ENCODE data around the gene BRCC3.

DNA sequence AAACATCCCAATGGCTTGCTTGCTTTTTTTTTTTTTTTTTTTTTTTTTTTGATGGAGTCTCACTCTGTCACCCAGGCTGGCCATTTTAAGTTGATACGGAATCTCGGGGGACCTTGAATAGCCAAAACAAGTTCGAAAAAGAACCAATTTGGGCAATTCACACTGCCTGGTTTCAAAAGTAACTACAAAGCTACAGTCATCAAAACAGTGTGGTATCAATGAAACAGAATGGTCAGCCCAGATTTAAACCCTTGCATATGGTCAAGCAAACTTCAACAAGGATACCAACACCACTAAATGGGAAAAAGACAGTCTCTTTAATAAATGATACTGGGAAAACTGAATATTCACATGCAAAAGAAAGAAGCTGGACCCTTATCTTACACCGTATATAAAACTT lies 41.8 kb downstream of the BRCC3 start:
- TF ChIP-seq, protein P1, sequence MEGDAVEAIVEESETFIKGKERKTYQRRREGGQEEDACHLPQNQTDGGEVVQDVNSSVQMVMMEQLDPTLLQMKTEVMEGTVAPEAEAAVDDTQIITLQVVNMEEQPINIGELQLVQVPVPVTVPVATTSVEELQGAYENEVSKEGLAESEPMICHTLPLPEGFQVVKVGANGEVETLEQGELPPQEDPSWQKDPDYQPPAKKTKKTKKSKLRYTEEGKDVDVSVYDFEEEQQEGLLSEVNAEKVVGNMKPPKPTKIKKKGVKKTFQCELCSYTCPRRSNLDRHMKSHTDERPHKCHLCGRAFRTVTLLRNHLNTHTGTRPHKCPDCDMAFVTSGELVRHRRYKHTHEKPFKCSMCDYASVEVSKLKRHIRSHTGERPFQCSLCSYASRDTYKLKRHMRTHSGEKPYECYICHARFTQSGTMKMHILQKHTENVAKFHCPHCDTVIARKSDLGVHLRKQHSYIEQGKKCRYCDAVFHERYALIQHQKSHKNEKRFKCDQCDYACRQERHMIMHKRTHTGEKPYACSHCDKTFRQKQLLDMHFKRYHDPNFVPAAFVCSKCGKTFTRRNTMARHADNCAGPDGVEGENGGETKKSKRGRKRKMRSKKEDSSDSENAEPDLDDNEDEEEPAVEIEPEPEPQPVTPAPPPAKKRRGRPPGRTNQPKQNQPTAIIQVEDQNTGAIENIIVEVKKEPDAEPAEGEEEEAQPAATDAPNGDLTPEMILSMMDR (IDR thresholded peaks at IDR 0.05), result no peak
- no peak for TF ChIP-seq POLR2A (IDR thresholded peaks at IDR 0.05)
